ENCODE data around the gene BEAN1. TPM values are rescaled to one million over a fixed set of nuclear protein-coding genes. Genes with fewer than 3 reads are reported as not detected.
A peak's percentile ranks its signal among the peaks of the same experiment; 100 is the strongest.

BEAN1 gene
- total and polyA plus RNA-seq, 2 experiments from 2014 or later: 0.07 to 0.10 TPM

DNA sequence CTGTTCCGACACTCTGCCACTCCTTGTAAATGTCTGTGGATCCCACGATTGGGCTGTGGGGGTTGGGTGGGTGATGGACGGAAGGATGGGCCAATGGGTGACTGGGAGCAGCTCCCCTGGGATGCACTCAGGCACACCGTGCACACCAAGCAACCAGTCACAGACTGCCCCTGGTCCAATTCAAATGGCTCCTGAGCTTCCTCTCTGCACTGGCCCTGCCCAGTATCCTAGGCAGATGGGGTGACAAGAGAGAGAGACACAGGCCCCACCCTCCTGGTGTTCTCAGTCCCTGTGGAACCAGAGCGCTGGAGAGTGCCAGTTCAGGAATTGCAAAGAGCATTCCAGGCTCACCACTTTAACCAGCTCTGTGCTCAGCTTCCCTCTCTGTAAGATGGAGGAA lies 32.8 kb downstream of the BEAN1 start:
- peaks cover 10% of the 10 kb centered on the region; the same call in 1 of the 2 replicates for H3K4me1 ChIP-seq (ENCODE audit: insufficient read depth)
- H3K27me3 ChIP-seq (ENCODE audit: insufficient read depth): no peaks in the 10 kb centered on the region
- TF ChIP-seq EZH2 (IDR thresholded peaks at IDR 0.05; ENCODE audit: low read depth, unreplicated experiment) (no peak), CREB1 (CRISPR knock-in tag; IDR thresholded peaks at IDR 0.05; ENCODE audit: low read depth) (peak; percentile 38; the same call in 1 of the 2 replicates)
- peak; percentile 98 for ATAC-seq
- 0 out of 2 replicates have a peak overlapping the region, but pooled peaks have one; percentile 26 for H3K4me2 ChIP-seq
- Mint-ChIP-seq H3K27me3 (ENCODE audit: insufficient read depth, low read depth, poor library complexity) (peaks cover 6% of the 10 kb centered on the region), H3K36me3 (ENCODE audit: low read depth) (no peaks in the 10 kb centered on the region), H3K4me1 (peaks cover 14% of the 10 kb centered on the region), H3K27ac (no peak overlapping the region), H3K4me3 (no peak overlapping the region), H3K9me3 (no peaks in the 10 kb centered on the region)
- no peak overlapping the region for H3K27ac ChIP-seq (ENCODE audit: low read depth)
- DNase-seq (ENCODE audit: low spot score): peak; percentile 73
- H3K79me2 ChIP-seq (replicated peaks; ENCODE audit: insufficient read depth): no peaks in the 10 kb centered on the region
- peak overlapping the region; percentile 59 for H2AFZ ChIP-seq
- no peaks in the 10 kb centered on the region for H4K20me1 ChIP-seq (replicated peaks; ENCODE audit: insufficient read depth)
- no peak overlapping the region for H3K4me3 ChIP-seq
- no peaks in the 10 kb centered on the region for H3K36me3 ChIP-seq (ENCODE audit: insufficient read depth)
- H3F3A ChIP-seq (replicated peaks; ENCODE audit: low read depth): no peaks in the 10 kb centered on the region
- no peaks in the 10 kb centered on the region for H3K9me2 ChIP-seq (ENCODE audit: insufficient read depth)

- Mint-ChIP-seq H3K4me3 (no peak overlapping the region), H3K27me3 (ENCODE audit: insufficient read depth, low read depth, poor library complexity) (peaks cover 6% of the 10 kb centered on the region), H3K9me3 (no peaks in the 10 kb centered on the region), H3K27ac (no peak overlapping the region), H3K36me3 (ENCODE audit: low read depth) (no peaks in the 10 kb centered on the region), H3K4me1 (peaks cover 14% of the 10 kb centered on the region)
- Histone ChIP-seq H3K4me2 (no peak overlapping the region), H2AFZ (no peak overlapping the region), H3K27ac (ENCODE audit: low read depth) (no peak overlapping the region), H3K36me3 (ENCODE audit: insufficient read depth) (no peaks in the 10 kb centered on the region), H3K4me1 (ENCODE audit: insufficient read depth) (peaks cover 10% of the 10 kb centered on the region; the same call in 1 of the 2 replicates), H3F3A (replicated peaks; ENCODE audit: low read depth) (no peaks in the 10 kb centered on the region), H4K20me1 (replicated peaks; ENCODE audit: insufficient read depth) (no peaks in the 10 kb centered on the region), H3K79me2 (replicated peaks; ENCODE audit: insufficient read depth) (no peaks in the 10 kb centered on the region), H3K4me3 (no peak overlapping the region), H3K27me3 (ENCODE audit: insufficient read depth) (no peaks in the 10 kb centered on the region), H3K9me2 (ENCODE audit: insufficient read depth) (no peaks in the 10 kb centered on the region)
- no peak for ATAC-seq
- DNase-seq (ENCODE audit: low spot score): no peak
- TF ChIP-seq POLR2AphosphoS5 (IDR thresholded peaks at IDR 0.05; ENCODE audit: low read depth): no peak
- TF ChIP-seq, protein P1, sequence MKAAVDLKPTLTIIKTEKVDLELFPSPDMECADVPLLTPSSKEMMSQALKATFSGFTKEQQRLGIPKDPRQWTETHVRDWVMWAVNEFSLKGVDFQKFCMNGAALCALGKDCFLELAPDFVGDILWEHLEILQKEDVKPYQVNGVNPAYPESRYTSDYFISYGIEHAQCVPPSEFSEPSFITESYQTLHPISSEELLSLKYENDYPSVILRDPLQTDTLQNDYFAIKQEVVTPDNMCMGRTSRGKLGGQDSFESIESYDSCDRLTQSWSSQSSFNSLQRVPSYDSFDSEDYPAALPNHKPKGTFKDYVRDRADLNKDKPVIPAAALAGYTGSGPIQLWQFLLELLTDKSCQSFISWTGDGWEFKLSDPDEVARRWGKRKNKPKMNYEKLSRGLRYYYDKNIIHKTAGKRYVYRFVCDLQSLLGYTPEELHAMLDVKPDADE (IDR thresholded peaks at IDR 0.05): no peak
- TF ChIP-seq REST (IDR thresholded peaks at IDR 0.05; ENCODE audit: unreplicated experiment): no peak
- no peak for TF ChIP-seq CREB1 (CRISPR knock-in tag; IDR thresholded peaks at IDR 0.05; ENCODE audit: low read depth)
- TF ChIP-seq JUNB (IDR thresholded peaks at IDR 0.05; ENCODE audit: unreplicated experiment): no peak
- TF ChIP-seq NANOG (IDR thresholded peaks at IDR 0.05; ENCODE audit: borderline replicate concordance): no peak
- no peak for TF ChIP-seq CTCF (conservative IDR thresholded peaks at IDR 0.05; ENCODE audit: low read depth in 2 of 2)
- TF ChIP-seq EZH2phosphoT487 (IDR thresholded peaks at IDR 0.05; ENCODE audit: unreplicated experiment): no peak
- no peak for TF ChIP-seq EZH2 (IDR thresholded peaks at IDR 0.05; ENCODE audit: low read depth, unreplicated experiment)
Observed at GRCh38 chr16:66460703-66461102, 33.6 kb downstream of the BEAN1 start.

Data from GM23338 (cell line).